Ishikawa (cell line): ENCODE results near the gene PAPSS2.

ENCODE experiments used
- CEBPB ChIP-seq: IDR thresholded peaks from 2 replicates; pipeline ENCODE4 v1.6.1; 2012
- EP300 ChIP-seq: IDR thresholded peaks from 2 replicates; pipeline ENCODE4 v1.6.1; 2012; ENCODE audit warnings: borderline replicate concordance
- FOXM1 ChIP-seq: IDR thresholded peaks from 2 replicates; pipeline ENCODE4 v1.6.1; 2012; ENCODE audit warnings: low read depth, borderline replicate concordance
- MAX ChIP-seq: IDR thresholded peaks from 2 replicates; pipeline ENCODE4 v1.6.1; 2012
- NFIC ChIP-seq: IDR thresholded peaks from 2 replicates; pipeline ENCODE4 v1.6.1; 2012
- RAD21 ChIP-seq: IDR thresholded peaks from 2 replicates; pipeline ENCODE4 v1.6.1; 2012; ENCODE audit warnings: low read depth
- TAF1 ChIP-seq: IDR thresholded peaks from 2 replicates; pipeline ENCODE4 v1.6.1; 2012; ENCODE audit warnings: low read depth, mild to moderate bottlenecking
- TEAD4 ChIP-seq: IDR thresholded peaks from 2 replicates; pipeline ENCODE4 v1.6.1; 2012
- YY1 ChIP-seq: IDR thresholded peaks from 2 replicates; pipeline ENCODE4 v1.6.1; 2012; ENCODE audit warnings: low read depth
- TF ChIP-seq, protein P1 (sequence below): IDR thresholded peaks from 2 replicates; pipeline ENCODE4 v1.6.1; 2012; ENCODE audit warnings: low read depth, mild to moderate bottlenecking
- TF ChIP-seq, protein P2 (sequence below): IDR thresholded peaks from 2 replicates; pipeline ENCODE4 v1.6.1; 2012

DNA sequence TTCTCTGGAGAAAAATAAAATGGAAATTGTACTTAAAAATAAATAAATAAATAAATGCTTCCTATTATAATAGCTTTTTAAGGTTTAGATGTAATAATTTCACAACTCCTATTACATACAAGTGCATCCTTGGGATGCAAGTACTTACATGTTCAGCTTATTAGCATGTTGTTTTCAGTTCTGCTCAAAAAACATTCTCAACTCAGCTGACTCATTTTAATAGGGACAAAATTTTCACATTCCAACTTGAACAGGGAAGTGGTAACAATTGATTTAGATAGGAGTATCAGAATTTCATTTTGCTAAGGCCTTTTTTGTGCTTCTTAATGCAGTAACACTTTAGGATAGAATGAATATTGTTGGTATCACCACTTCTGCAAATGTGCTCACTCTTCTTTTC, 16.7 kb upstream of the PAPSS2 start:
- no peak for TF ChIP-seq EP300
- TF ChIP-seq TAF1, result no peak
- TF ChIP-seq MAX, result no peak
- TF ChIP-seq, protein P1, sequence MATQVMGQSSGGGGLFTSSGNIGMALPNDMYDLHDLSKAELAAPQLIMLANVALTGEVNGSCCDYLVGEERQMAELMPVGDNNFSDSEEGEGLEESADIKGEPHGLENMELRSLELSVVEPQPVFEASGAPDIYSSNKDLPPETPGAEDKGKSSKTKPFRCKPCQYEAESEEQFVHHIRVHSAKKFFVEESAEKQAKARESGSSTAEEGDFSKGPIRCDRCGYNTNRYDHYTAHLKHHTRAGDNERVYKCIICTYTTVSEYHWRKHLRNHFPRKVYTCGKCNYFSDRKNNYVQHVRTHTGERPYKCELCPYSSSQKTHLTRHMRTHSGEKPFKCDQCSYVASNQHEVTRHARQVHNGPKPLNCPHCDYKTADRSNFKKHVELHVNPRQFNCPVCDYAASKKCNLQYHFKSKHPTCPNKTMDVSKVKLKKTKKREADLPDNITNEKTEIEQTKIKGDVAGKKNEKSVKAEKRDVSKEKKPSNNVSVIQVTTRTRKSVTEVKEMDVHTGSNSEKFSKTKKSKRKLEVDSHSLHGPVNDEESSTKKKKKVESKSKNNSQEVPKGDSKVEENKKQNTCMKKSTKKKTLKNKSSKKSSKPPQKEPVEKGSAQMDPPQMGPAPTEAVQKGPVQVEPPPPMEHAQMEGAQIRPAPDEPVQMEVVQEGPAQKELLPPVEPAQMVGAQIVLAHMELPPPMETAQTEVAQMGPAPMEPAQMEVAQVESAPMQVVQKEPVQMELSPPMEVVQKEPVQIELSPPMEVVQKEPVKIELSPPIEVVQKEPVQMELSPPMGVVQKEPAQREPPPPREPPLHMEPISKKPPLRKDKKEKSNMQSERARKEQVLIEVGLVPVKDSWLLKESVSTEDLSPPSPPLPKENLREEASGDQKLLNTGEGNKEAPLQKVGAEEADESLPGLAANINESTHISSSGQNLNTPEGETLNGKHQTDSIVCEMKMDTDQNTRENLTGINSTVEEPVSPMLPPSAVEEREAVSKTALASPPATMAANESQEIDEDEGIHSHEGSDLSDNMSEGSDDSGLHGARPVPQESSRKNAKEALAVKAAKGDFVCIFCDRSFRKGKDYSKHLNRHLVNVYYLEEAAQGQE, result no peak
- no peak for TF ChIP-seq TEAD4
- no peak for TF ChIP-seq FOXM1
- no peak for TF ChIP-seq CEBPB
- TF ChIP-seq RAD21, result no peak
- no peak for TF ChIP-seq NFIC
- TF ChIP-seq YY1, result no peak
- TF ChIP-seq, protein P2, sequence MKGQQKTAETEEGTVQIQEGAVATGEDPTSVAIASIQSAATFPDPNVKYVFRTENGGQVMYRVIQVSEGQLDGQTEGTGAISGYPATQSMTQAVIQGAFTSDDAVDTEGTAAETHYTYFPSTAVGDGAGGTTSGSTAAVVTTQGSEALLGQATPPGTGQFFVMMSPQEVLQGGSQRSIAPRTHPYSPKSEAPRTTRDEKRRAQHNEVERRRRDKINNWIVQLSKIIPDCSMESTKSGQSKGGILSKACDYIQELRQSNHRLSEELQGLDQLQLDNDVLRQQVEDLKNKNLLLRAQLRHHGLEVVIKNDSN, result no peak
